GM23338 (cell line): ENCODE results near the gene ZNF664. TPM values are rescaled to one million over a fixed set of nuclear protein-coding genes. Genes with fewer than 3 reads are reported as not detected.

ENCODE experiments used
- ATAC-seq: fragments of 200-7000 bp; cut with Tn5 transposase; 3 replicates; pipeline ENCODE4 v1.9.1; 2020
- DNase-seq: peaks from one replicate; pipeline ENCODE4 v3.0.0-alpha.2; 2015; ENCODE audit warnings: low spot score
- H2AFZ ChIP-seq: fragments of 200-600 bp; sonication (generic); 2 replicates; pipeline ENCODE4 v1.8.0; 2016; ENCODE audit warnings: antibody characterized with exemption, mild to moderate bottlenecking, moderate library complexity
- H3F3A ChIP-seq: fragments of 200-600 bp; sonication (generic); replicated peaks from 2 replicates; pipeline ENCODE4 v1.8.0; 2017; ENCODE audit warnings: antibody characterized with exemption, mixed run types, low read depth
- H3K27ac ChIP-seq: fragments of 200-600 bp; sonication (generic); 2 replicates; pipeline ENCODE4 v1.6.1; 2016; ENCODE audit warnings: low read depth
- H3K27me3 ChIP-seq: fragments of 200-600 bp; sonication (generic); 2 replicates; pipeline ENCODE4 v1.8.0; 2016; ENCODE audit warnings: mild to moderate bottlenecking, mixed run types, moderate library complexity; ENCODE audit not compliant: insufficient read depth
- H3K36me3 ChIP-seq: fragments of 200-600 bp; sonication (generic); 2 replicates; pipeline ENCODE4 v1.8.0; 2016; ENCODE audit warnings: mild to moderate bottlenecking; ENCODE audit not compliant: insufficient read depth
- H3K4me1 ChIP-seq: fragments of 200-600 bp; sonication (generic); 2 replicates; pipeline ENCODE4 v1.8.0; 2016; ENCODE audit warnings: mild to moderate bottlenecking, moderate library complexity; ENCODE audit not compliant: insufficient read depth
- H3K4me2 ChIP-seq: fragments of 200-600 bp; sonication (generic); 2 replicates; pipeline ENCODE4 v1.7.1; 2017; ENCODE audit warnings: mixed run types
- H3K4me3 ChIP-seq: fragments of 200-600 bp; sonication (generic); 2 replicates; pipeline ENCODE4 v1.6.1; 2016; ENCODE audit warnings: mixed run types
- H3K79me2 ChIP-seq: fragments of 200-600 bp; sonication (generic); replicated peaks from 2 replicates; pipeline ENCODE4 v1.8.0; 2017; ENCODE audit warnings: mild to moderate bottlenecking; ENCODE audit not compliant: insufficient read depth
- H3K9me2 ChIP-seq: fragments of 200-600 bp; sonication (generic); 2 replicates; pipeline ENCODE4 v1.8.0; 2017; ENCODE audit not compliant: insufficient read depth
- H4K20me1 ChIP-seq: fragments of 200-600 bp; sonication (generic); replicated peaks from 2 replicates; pipeline ENCODE4 v1.8.0; 2017; ENCODE audit warnings: mild to moderate bottlenecking; ENCODE audit not compliant: insufficient read depth
- H3K27ac Mint-ChIP-seq: 2 replicates; pipeline ENCODE4 v1.8.0; 2020; ENCODE audit warnings: inconsistent platforms, mild to moderate bottlenecking, moderate library complexity, mixed read lengths
- H3K27me3 Mint-ChIP-seq: 3 replicates; pipeline ENCODE4 v1.8.0; 2022; ENCODE audit warnings: low read depth, mild to moderate bottlenecking, moderate library complexity, mixed read lengths, inconsistent platforms; ENCODE audit not compliant: insufficient read depth, poor library complexity
- H3K36me3 Mint-ChIP-seq: 3 replicates; pipeline ENCODE4 v1.8.0; 2021; ENCODE audit warnings: low read depth, mild to moderate bottlenecking, inconsistent platforms, moderate library complexity, mixed read lengths
- H3K4me1 Mint-ChIP-seq: 3 replicates; pipeline ENCODE4 v1.8.0; 2020; ENCODE audit warnings: mild to moderate bottlenecking, inconsistent platforms, mixed read lengths
- H3K4me3 Mint-ChIP-seq: 3 replicates; pipeline ENCODE4 v1.8.0; 2021; ENCODE audit warnings: moderate library complexity, mild to moderate bottlenecking, inconsistent platforms, mixed read lengths
- H3K9me3 Mint-ChIP-seq: 3 replicates; pipeline ENCODE4 v1.8.0; 2020; ENCODE audit warnings: moderate library complexity, mild to moderate bottlenecking, inconsistent platforms, mixed read lengths
- CREB1 ChIP-seq: fragments of 250-450 bp; sonication (Bioruptor Pico); IDR thresholded peaks from 2 replicates; pipeline ENCODE4 v1.5.0; 2020; ENCODE audit warnings: low read depth, mild to moderate bottlenecking, moderate library complexity
- CTCF ChIP-seq, 2 experiments: fragments of 200-600 bp in 1 of 2; sonication (generic) in 1 of 2; conservative IDR thresholded peaks; 2 replicates each; pipeline versions ENCODE4 v1.5.1 to v1.6.1; 2016 to 2017; ENCODE audit warnings: antibody characterized with exemption in 2 of 2, low read depth in 2 of 2, mild to moderate bottlenecking in 2 of 2, moderate library complexity in 1 of 2
- ETS1 ChIP-seq: IDR thresholded peaks from 2 replicates; pipeline ENCODE4 v1.6.1; 2016; ENCODE audit warnings: antibody characterized with exemption
- EZH2phosphoT487 ChIP-seq: fragments of 200-600 bp; sonication (generic); IDR thresholded peaks from one replicate; pipeline ENCODE4 v1.8.1; 2018; ENCODE audit warnings: antibody characterized with exemption; ENCODE audit not compliant: unreplicated experiment
- JUNB ChIP-seq: IDR thresholded peaks from one replicate; pipeline ENCODE4 v1.6.1; 2016; ENCODE audit warnings: antibody characterized with exemption; ENCODE audit not compliant: unreplicated experiment
- POLR2AphosphoS5 ChIP-seq: IDR thresholded peaks from 2 replicates; pipeline ENCODE4 v1.6.1; 2016; ENCODE audit warnings: antibody characterized with exemption, low read depth
- STAT1 ChIP-seq: IDR thresholded peaks from one replicate; pipeline ENCODE4 v1.6.1; 2016; ENCODE audit warnings: antibody characterized with exemption; ENCODE audit not compliant: unreplicated experiment
- ZNF331 ChIP-seq: fragments of 250-450 bp; sonication (Bioruptor Pico); IDR thresholded peaks from 2 replicates; pipeline ENCODE4 v1.5.0; 2020; ENCODE audit warnings: low read depth, mild to moderate bottlenecking, moderate library complexity
- ZNF462 ChIP-seq: fragments of 250-450 bp; sonication (Bioruptor Pico); IDR thresholded peaks from 2 replicates; pipeline ENCODE4 v1.5.0; 2020; ENCODE audit warnings: mild to moderate bottlenecking, moderate library complexity
- polyA plus RNA-seq: library from polyadenylated mRNA; unstranded; fragments of >200 nt; fragmentation: Nextera tagmentation; extraction: Ambion mirVana; gene quantifications from 2 replicates; pipeline ENCODE4 v1.2.1, GENCODE V29; 2016
- total RNA-seq: library from RNA; depleted of rRNA; stranded (reverse); fragments of >200 nt; shearing (Covaris generic); gene quantifications from 2 replicates; pipeline ENCODE4 v1.2.3, GENCODE V29; 2014

The ZNF664 gene
- total and polyA plus RNA-seq, 2 experiments from 2014 or later, result 8.1 to 35.2 TPM

GRCh38 chr12:123956249-123956648, 16.8 kb upstream of the ZNF664 start (continued):
- TF ChIP-seq ZNF331 (no peak), CREB1 (CRISPR knock-in tag) (no peak), JUNB (no peak), ZNF462 (CRISPR knock-in tag) (no peak), STAT1 (no peak), POLR2AphosphoS5 (no peak), ETS1 (no peak), EZH2phosphoT487 (no peak)

GRCh38 chr12:123957196-123957595, 15.8 kb upstream of the ZNF664 start:
- no peaks in the 10 kb centered on the region for H3K36me3 Mint-ChIP-seq
- peaks cover 33% of the 10 kb centered on the region for H3K27me3 Mint-ChIP-seq
- no peak overlapping the region for H2AFZ ChIP-seq
- no peaks in the 10 kb centered on the region for H3K4me1 Mint-ChIP-seq
- ATAC-seq (no peak), DNase-seq (no peak)
- no peaks in the 10 kb centered on the region for H3F3A ChIP-seq
- no peaks in the 10 kb centered on the region for H3K4me1 ChIP-seq
- no peak overlapping the region for H3K27ac Mint-ChIP-seq
- H3K36me3 ChIP-seq, result no peaks in the 10 kb centered on the region
- no peak overlapping the region for H3K4me2 ChIP-seq
- H3K27me3 ChIP-seq, result peaks cover 87% of the 10 kb centered on the region
- H4K20me1 ChIP-seq, result no peaks in the 10 kb centered on the region; the same call in 1 of the 2 replicates
- no peak overlapping the region for H3K4me3 ChIP-seq
- no peaks in the 10 kb centered on the region for H3K9me2 ChIP-seq
- H3K27ac ChIP-seq, result no peak overlapping the region
- no peaks in the 10 kb centered on the region for H3K9me3 Mint-ChIP-seq
- no peaks in the 10 kb centered on the region for H3K79me2 ChIP-seq
- no peak overlapping the region for H3K4me3 Mint-ChIP-seq
- no peak for TF ChIP-seq CTCF (conservative IDR thresholded peaks at IDR 0.05; ENCODE audit: low read depth in 2 of 2)
- no peak for TF ChIP-seq POLR2AphosphoS5
- TF ChIP-seq ETS1, result no peak
- no peak for TF ChIP-seq STAT1
- TF ChIP-seq JUNB, result no peak
